NK-92 (cell line): ENCODE data around the gene OR5F1.

Experiments
- DNase-seq: peaks from one replicate; lab custom pipeline; 2025; ENCODE audit not compliant: unreplicated experiment; lab: John Stamatoyannopoulos, UW

OR5F1 gene

GRCh38 chr11:55994525-55994924, at the start of gene OR5F1:
Gene OR5F1, minus strand, starts transcription at chr11:55994625. Its CDS starts 0 bp downstream, at chr11:55994625.
- DNase-seq: no peak

GRCh38 chr11:56027354-56027753, 32.9 kb upstream of the OR5F1 start, which contains the start of gene OR5AS1:
Gene OR5AS1, plus strand, starts transcription at chr11:56027654. Its CDS starts 2,765 bp downstream, at chr11:56030419.
- no peak for DNase-seq

GRCh38 chr11:56013805-56014204, 19.4 kb upstream of the OR5F1 start:
- no peak for DNase-seq

GRCh38 chr11:56010716-56011115, 16.3 kb upstream of the OR5F1 start:
- DNase-seq: no peak

DNA sequence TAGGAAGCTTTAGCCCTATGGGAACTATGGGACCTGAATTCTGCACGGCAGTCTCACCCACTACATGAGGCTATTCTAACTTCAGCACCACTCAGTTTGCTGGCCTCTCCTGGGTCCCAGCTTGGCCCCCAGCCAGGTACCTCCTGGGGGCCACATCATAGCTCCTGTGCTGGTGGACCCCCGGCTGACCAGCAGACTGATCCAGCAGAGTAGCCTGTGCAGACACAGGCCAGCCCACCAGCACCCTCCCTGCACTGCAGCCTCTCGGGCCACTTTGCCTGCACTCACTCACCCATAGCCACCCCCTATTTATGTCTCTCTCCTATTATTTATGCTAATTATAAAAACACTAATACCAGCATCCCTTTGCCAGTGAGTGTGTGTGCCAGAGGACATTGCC, 23.5 kb downstream of the OR5F1 start:
- DNase-seq: no peak

DNA sequence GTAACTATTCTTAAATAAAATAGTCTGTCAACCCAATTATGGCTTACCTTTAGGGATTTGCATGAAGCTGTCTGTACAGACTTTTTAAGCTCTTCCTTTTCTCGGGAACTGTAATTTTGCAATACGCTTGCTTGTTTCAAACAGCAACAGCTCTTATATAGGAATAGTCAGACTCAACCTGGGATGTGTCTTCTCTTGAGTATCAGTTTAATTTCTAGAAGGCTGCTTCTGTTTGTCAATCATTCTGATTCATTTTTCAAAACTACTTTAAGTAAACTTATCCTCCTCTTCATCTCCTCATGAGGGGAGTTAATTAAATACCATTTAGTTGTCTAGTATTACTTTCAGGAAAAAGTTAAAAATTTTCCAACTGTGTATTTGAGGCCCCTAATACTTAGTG, 24.6 kb downstream of the OR5F1 start, which contains the start of gene OR10AG1:
Gene OR10AG1, minus strand, starts transcription at position 101 of the 400 bp plus-strand sequence. Its CDS starts 38 bp downstream, at position 63.
- no peak for DNase-seq

- no peak for DNase-seq
Measured at GRCh38 chr11:55967914-55968313, 26.5 kb downstream of the OR5F1 start.

DNA sequence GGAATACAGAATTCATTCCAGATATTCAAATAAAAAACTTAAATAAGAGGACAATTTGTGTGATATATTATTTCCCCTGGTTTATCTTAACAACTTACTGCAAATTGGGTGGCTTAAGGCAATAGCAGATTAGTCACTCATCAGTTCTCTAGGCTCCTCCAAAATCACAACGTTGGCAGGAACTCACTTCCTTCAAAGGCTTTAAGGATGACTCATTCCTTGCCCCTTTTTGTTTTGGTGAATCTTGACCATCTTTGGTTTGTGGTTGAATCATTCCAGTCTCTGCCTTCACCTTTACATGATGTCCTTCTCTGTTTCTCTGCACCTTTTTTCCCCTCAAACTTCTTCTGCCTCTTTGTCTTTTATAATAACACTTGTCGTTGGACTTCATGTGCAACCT, 28.0 kb downstream of the OR5F1 start:
- DNase-seq: no peak

DNA sequence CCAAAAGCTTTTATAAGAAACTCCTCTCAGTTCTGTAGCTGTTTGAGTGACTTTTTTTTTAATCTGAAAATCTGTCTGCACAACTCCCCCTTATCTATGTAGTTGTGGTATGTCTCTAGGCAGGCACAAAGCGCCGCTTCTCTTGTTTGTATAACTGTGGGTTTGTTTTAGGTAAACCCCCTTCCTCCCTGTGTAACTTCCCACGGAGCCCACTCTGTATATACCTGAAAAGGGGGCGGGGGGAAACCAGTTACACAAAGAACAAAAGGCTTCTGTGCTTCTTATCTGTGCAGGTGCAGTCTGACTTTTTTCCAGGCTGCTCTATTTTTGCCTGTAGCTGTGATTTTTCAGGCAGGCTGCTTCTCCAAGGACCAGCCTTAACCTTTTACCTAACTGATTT, 37.9 kb downstream of the OR5F1 start:
- no peak for DNase-seq

DNA sequence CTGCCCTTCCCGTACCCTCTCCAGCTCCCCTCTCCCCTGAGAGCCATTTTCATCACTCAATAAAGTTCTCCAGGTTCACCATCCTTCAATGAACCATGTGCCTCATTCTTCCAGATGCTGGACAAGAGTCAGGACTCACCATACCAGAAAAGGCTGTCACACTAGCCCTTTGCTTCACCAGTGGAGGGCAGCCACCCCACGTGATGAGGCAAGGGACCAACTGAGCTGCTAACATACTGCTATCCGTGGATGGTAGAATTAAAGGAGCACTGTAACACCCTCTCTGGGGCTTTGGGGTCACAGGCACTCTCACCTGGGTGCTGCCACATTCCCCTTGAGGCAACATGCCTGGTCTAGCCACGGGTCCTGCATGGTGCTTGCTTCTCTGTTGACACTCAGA, 45.1 kb downstream of the OR5F1 start:
- no peak for DNase-seq
